ENCODE results near the gene VAMP8.

VAMP8 gene

DNA sequence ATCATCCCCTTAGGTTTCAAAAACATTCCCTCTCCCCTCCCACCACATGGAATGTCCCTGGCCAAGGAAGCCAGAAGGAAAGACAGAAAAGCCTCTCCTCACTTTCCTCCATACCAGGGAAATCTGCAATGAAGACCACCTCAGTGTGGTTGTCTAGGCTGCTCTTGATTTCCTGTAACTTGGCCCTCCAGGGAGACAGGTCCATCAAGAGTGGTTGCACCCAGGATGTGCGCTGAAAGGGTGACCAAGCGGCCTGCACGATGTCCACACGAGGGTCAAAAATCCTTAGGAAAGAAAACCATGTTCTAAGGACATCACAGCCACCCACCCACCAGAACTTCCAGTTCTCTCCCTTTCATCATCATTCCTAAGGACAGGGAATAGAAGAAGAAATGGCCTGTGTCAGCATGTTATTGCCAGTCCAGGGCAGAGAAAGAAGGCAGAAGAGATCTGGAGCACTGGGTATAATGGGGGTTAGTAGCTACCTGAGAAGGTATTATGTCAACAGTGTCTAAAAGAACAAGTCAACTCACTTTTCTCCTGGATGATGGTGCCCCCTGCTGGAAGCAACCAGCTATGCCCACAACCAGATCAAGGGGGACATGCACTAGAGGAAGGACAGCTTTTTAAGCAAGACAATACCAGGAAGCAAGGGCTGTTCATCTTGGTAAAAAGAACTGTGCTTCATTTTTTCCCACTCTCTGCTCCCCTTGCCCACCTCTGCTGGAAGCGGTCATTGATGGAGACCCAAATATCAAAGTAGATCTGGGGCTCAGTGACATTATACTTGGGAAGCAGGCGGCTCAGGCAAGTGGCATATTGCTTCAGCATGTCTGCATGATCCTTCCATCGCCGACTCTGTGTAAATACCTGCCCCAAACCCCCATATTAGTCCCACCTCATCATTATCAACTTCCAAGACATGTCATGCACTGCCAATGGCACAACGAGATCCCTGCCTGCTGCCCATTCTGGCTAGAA is 25.4 kb upstream of the VAMP8 start:
- no peaks in the 10 kb centered on the region for H3K27me3 ChIP-seq (ENCODE audit: insufficient read depth, low read length, poor library complexity)
- H3K4me2 ChIP-seq (ENCODE audit: insufficient read depth, low read length), result no peak overlapping the region
- H3K4me3 ChIP-seq (ENCODE audit: low read depth in 1 of 2, low read length in 2 of 2), result no peak overlapping the region
- H4K20me1 ChIP-seq (ENCODE audit: insufficient read depth, low read length), result no peaks in the 10 kb centered on the region
- H3K9me3 ChIP-seq (ENCODE audit: insufficient read depth, low read length, severe bottlenecking), result no peaks in the 10 kb centered on the region
- no peak overlapping the region for H3K9ac ChIP-seq (ENCODE audit: low read depth, low read length)
- H3K4me1 ChIP-seq (ENCODE audit: insufficient read depth, low read length), result no peaks in the 10 kb centered on the region
- H3K27ac ChIP-seq (ENCODE audit: low read length), result peak overlapping the region; percentile 55
- no peak overlapping the region for H2AFZ ChIP-seq (ENCODE audit: low read depth, low read length)
- TF ChIP-seq CTCF (IDR thresholded peaks at IDR 0.05; ENCODE audit: borderline replicate concordance, extremely low read depth, low read length, poor library complexity, severe bottlenecking) (peak; percentile 99), EZH2 (IDR thresholded peaks at IDR 0.05; ENCODE audit: borderline replicate concordance, low read depth, low read length, severe bottlenecking) (no peak)
- peaks cover 67% of the 10 kb centered on the region for H3K36me3 ChIP-seq (ENCODE audit: insufficient read depth, low read length)
- ATAC-seq (ENCODE audit: insufficient read depth, low read depth) (peak; percentile 84), DNase-seq (peak; percentile 86)
- H3K79me2 ChIP-seq (ENCODE audit: insufficient read depth, low read length), result peaks cover 4% of the 10 kb centered on the region; the same call in 1 of the 2 replicates

- Histone ChIP-seq H3K4me2 (ENCODE audit: insufficient read depth, low read length) (no peak overlapping the region), H3K27me3 (ENCODE audit: insufficient read depth, low read length, poor library complexity) (no peaks in the 10 kb centered on the region), H3K4me1 (ENCODE audit: insufficient read depth, low read length) (peaks cover under 1% of the 10 kb centered on the region; the same call in 1 of the 2 replicates), H3K4me3 (ENCODE audit: low read depth in 1 of 2, low read length in 2 of 2) (no peak overlapping the region), H3K9ac (ENCODE audit: low read depth, low read length) (no peak overlapping the region), H3K27ac (ENCODE audit: low read length) (no peak overlapping the region), H3K9me3 (ENCODE audit: insufficient read depth, low read length, severe bottlenecking) (no peaks in the 10 kb centered on the region), H4K20me1 (ENCODE audit: insufficient read depth, low read length) (0 out of 2 replicates have a peak, but pooled peaks cover under 1% of the 10 kb centered on the region), H3K79me2 (ENCODE audit: insufficient read depth, low read length) (peaks cover 14% of the 10 kb centered on the region), H2AFZ (ENCODE audit: low read depth, low read length) (no peak overlapping the region), H3K36me3 (ENCODE audit: insufficient read depth, low read length) (peaks cover 73% of the 10 kb centered on the region)
- no peak for DNase-seq
- ATAC-seq (ENCODE audit: insufficient read depth, low read depth), result no peak
- TF ChIP-seq EZH2 (IDR thresholded peaks at IDR 0.05; ENCODE audit: borderline replicate concordance, low read depth, low read length, severe bottlenecking) (no peak), CTCF (IDR thresholded peaks at IDR 0.05; ENCODE audit: borderline replicate concordance, extremely low read depth, low read length, poor library complexity, severe bottlenecking) (no peak)
Observed at GRCh38 chr2:85553184-85553583, 24.2 kb upstream of the VAMP8 start.

DNA sequence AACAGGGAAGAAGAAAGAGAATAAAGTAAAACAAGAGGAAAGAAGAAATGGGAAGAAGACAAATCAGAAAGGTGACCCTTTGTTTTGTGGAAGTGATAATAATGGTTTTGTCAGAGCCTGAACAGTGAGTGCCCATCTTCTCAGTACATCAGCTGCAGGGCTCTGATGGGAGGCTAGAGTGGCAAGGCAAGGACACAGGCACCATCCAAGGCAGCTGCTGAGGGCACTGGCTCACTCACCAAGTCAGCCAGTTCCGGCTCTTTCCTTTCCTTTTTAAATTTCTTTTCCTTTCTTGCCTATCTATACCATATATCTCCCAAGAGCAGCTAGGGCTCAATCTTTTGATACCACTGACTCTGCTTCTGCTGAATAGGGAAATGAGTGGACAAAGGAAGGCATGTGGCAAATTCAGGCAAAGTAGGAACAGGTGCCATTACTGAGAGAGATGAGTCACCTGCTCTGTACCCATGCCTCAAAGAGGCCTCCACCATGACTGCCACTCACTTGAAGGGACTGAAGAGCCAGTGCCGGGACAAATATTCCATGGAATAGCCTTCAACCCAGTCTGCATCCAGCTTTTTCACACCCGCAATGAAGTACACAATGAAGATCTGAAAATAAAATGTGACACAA is 22.3 kb upstream of the VAMP8 start:
- Histone ChIP-seq H2AFZ (ENCODE audit: low read depth, low read length) (no peak overlapping the region), H3K9ac (ENCODE audit: low read depth, low read length) (no peak overlapping the region), H3K4me1 (ENCODE audit: insufficient read depth, low read length) (peaks cover 15% of the 10 kb centered on the region), H3K79me2 (ENCODE audit: insufficient read depth, low read length) (peaks cover 32% of the 10 kb centered on the region), H3K4me2 (ENCODE audit: insufficient read depth, low read length) (no peak overlapping the region), H3K36me3 (ENCODE audit: insufficient read depth, low read length) (peaks cover 78% of the 10 kb centered on the region), H3K4me3 (ENCODE audit: low read depth in 1 of 2, low read length in 2 of 2) (no peak overlapping the region), H3K27ac (ENCODE audit: low read length) (no peak overlapping the region), H4K20me1 (ENCODE audit: insufficient read depth, low read length) (peaks cover 3% of the 10 kb centered on the region; the same call in 1 of the 2 replicates), H3K27me3 (ENCODE audit: insufficient read depth, low read length, poor library complexity) (no peaks in the 10 kb centered on the region), H3K9me3 (ENCODE audit: insufficient read depth, low read length, severe bottlenecking) (no peaks in the 10 kb centered on the region)
- ATAC-seq (ENCODE audit: insufficient read depth, low read depth) (no peak), DNase-seq (no peak)
- TF ChIP-seq EZH2 (IDR thresholded peaks at IDR 0.05; ENCODE audit: borderline replicate concordance, low read depth, low read length, severe bottlenecking) (no peak), CTCF (IDR thresholded peaks at IDR 0.05; ENCODE audit: borderline replicate concordance, extremely low read depth, low read length, poor library complexity, severe bottlenecking) (no peak)
